Measurements from ENCODE around the gene C1orf174.

GRCh38 chr1:3896396-3897000 is 3.6 kb downstream of the C1orf174 start:
- TF ChIP-seq REST (IDR thresholded peaks at IDR 0.05; ENCODE audit: insufficient read depth in 1 of 2, low read depth in 2 of 2, low read length in 1 of 2) (no peak), CTCF (IDR thresholded peaks at IDR 0.05) (no peak), POLR2AphosphoS5 (IDR thresholded peaks at IDR 0.05; ENCODE audit: low read depth, low read length) (no peak), SIN3A (IDR thresholded peaks at IDR 0.05; ENCODE audit: borderline replicate concordance, insufficient read depth, low read depth, low read length) (no peak), TCF7L2 (IDR thresholded peaks at IDR 0.05; ENCODE audit: low read depth, low read length) (no peak)

Measured in Panc1 (cell line).